Bladder microvascular endothelial cell (primary cell): ENCODE measurements around the gene DNHD1. TPM values are rescaled to one million over a fixed set of nuclear protein-coding genes. Genes with fewer than 3 reads are reported as not detected.

Experiments used
- total RNA-seq: library from RNA; depleted of rRNA; stranded (reverse); fragments of >200 nt; gene quantifications from 2 replicates; pipeline ENCODE4 v1.2.3, GENCODE V29; 2014

The DNHD1 gene, protein sequence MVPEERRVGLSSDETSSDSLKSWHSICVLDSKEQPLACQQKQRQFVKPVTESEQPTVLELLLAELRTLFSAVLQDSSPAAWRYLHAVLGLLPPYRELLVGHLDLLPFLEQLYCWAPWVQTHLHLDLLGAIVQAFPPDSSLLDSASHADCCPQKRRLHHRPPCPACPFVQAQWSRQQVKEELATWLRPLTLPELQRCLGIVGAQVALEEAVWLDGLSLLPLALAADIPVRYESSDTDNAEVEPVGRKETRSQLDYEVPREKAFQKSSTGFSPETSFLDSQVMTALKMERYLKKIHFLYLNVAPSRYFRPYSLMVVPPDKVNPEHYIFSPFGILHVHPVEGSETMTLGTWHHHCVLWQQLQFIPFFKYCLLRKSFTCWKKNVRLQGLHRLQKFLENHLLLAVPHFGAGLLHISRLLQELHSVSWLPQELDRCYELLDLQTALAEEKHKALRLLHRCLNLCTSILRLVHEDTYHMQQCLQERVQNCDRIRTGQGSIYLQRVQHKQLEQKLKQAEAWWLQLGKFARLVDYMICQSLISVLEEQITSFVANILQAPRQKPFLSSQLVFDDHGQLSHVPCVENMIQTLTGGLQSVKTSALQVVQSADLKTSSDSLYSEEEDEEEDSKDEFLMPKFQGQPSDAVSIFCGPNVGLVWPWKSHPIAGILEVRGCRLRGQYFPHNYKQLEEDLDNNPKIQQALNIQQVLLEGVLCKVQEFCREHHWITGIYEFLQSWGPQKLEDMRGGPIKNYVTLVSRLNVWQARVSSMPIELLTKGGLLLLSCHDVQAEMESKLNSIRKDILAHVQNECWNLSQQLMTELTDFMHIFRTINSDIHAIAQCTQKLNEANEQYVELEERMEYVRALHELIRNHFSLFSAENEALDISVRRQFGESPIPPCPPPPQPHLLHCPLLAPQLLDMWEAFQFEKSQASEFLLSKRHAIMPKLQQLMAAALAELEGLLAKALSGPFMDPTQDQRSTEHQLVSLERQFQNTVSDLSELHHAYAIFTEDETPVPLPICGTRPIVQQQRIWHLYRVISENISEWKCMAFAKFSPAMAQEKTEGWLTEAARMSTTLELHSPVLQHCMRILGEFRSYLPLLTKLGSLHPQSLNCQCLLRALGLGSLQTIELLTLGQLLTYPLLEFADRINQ (N-terminal part only)
- total RNA-seq = 1.3 and 4.5 TPM in 2 replicates

DNA sequence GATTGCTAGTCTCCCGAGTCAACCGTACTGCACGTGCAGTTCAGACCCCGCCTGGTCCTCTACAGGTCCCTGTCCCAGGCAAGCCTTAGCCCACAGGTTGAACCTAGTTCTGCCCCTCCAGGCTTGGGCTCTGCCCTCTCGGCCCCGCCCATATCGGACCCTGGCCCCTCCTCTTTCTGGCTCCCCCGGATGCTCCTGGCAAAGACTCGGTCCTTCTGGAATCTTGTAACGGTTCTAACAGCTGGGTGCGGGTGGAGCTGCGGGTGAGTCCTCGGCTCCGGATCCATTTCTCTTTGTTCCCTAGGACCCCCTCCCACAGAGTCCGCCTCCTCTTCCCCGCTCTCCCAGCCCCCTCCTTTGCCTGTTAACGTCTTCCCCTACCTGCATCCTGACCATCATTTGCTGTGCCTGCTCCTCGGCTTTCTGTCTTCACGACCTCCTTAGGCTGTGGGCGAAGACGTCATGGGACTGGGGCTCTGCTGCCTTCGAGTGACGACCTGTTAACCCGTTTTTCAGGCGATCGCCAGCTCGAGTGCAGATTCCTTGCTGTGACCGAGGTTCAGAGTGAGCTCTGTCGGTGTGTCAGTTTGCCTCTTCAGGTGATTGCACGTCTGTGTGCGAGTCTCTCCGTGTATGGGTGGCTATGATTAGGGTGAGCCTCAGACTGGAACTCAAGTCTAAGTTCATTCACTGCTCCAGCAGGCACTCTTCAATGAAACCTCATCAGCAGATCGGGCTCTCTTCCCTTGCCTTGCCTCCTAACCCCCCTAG, at the start of gene DNHD1:
DNHD1 (plus strand) TSS at position 212 of the 771 bp plus-strand sequence. CDS start 936 bp downstream, outside the sequence.

DNA sequence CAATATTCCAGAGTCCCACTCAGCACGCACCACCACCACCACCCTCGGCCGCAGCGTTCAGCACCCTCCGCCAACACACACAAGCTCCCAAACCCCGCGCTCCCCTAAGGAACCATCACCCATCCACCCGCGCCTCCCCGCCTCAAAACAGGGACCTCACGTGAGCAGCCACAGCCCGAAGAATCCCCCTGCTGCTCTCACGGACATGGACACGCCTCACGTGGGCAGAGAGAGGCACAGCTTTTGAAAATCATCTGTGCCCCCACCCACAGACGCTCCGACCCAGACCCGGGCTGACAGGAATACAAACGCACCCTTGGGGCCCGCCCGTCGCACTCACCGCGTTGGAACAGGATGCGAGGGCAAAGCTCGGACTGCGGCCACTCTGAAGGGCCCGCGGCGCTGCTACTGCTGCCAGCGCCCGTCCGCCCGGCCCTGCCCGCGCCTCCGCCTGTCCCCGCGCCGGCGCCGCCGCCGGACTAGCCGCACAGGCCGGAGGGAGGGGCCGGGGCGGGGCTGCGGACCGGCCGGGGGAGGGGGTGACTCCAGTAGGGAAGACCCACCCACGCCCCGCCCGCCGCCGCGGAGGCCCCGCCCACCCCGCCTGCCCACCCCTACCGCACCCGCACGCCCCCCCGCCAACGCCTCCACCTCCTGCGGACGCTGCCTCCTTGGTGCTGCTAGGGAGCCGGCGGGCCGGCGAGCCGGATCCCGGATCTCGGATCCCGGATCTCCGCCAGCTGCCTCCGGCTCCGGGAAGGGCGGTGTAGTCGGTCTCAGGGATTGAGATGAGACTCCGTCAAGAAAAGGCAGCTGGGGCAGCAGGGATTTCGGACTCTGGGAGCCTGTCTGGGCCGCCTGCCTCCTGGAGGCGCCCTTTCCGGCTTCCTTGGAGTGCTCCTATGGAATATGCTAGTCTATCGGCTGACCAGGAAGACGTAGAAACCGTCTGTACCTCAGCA, 23.3 kb upstream of the DNHD1 start, which contains the start of gene TRIM3:
TRIM3 (minus strand) TSS at position 491 of the 962 bp plus-strand sequence. CDS start 8,246 bp downstream, outside the sequence.

DNA sequence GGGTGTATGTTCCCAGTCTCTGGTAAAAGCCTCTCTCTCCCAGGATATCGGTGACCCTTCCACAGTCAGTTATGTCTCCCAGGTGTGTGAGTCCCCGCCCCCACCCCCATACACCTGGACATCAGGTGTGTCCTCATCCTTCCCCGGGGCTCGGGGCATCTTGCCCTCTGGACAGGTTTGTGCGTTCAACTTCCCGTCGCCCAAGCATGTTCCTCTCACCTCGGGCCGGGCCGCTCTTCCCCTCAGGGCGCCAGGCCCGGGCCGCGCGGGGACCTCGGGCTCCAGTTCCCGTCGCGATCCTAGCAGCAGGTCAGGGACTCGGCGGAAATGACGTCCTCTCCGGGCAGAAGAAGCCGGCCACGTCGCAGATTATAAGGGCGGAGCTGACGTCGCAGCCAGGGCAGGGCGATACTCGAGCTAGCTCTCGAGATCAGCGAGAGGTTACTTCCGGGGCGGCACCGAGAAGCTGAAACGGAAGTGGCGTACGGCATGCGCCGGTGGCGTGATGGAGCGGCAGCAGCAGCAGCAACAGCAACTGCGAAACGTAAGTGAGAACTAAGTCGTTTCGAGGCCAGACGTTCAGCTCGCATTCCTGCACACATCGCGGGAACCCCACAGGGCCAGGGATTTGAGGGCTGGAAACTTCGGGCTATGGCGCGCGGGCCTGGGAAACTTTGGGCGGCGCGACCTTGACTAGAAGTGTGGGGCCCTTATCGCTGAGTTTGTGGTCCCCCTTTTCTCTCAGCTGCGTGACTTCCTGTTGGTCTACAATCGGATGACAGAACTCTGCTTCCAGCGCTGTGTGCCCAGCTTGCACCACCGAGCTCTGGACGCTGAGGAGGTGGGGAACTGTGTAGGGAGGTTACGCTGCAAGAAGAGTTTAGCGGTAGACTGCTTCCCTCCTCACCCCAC, 15.8 kb upstream of the DNHD1 start, which contains the start of the genes ARFIP2 and TIMM10B:
ARFIP2 (minus strand) TSS at position 320 of the 912 bp plus-strand sequence. CDS start 910 bp downstream, outside the sequence.
TIMM10B (plus strand) TSS at position 490 of the 912 bp plus-strand sequence; CDS start at position 506, 16 bp downstream.

DNA sequence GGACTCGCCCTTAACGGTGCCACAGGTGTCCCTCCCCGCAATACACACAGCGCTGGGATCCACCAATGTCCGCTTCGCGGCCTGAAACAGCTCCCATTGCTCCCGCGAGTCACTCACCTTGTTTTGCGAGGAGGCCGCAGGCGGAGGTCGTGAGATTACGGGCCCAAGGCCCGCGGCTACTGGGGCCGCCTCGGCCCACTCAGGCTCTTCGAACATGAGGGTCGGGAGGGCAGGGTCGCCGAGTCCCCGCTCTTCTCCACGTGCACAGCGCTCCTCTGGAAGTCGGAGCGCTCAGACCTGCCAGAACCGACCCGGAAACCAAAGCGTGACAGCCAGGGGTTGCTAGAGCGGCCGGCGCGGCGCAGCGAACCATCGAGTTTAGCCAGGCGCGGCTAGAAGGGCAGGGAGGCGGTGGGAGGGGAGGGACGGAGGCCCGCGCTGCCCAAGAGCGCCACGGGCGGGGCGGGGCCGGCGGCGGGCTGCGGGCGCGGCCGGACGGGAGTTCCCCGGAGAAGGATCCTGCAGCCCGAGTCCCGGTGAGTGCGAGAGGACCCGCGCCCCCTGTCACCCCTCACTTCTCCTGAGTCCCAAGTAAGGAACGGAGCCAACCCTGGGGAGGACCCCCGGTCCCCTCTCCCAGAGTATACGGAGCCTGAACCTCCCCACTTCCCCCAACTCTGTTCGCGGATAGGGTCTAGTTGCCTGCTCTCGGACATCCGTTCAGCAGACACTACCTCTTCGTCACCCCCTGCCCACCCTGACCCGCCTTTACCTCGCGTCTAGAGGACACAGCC, 106.4 kb downstream of the DNHD1 start, which contains the start of the genes ILK and RRP8:
ILK (plus strand) TSS at position 488 of the 794 bp plus-strand sequence. CDS start 498 bp downstream, outside the sequence.
RRP8 (minus strand) TSS at position 330 of the 794 bp plus-strand sequence; CDS start at position 216, 114 bp downstream.

DNA sequence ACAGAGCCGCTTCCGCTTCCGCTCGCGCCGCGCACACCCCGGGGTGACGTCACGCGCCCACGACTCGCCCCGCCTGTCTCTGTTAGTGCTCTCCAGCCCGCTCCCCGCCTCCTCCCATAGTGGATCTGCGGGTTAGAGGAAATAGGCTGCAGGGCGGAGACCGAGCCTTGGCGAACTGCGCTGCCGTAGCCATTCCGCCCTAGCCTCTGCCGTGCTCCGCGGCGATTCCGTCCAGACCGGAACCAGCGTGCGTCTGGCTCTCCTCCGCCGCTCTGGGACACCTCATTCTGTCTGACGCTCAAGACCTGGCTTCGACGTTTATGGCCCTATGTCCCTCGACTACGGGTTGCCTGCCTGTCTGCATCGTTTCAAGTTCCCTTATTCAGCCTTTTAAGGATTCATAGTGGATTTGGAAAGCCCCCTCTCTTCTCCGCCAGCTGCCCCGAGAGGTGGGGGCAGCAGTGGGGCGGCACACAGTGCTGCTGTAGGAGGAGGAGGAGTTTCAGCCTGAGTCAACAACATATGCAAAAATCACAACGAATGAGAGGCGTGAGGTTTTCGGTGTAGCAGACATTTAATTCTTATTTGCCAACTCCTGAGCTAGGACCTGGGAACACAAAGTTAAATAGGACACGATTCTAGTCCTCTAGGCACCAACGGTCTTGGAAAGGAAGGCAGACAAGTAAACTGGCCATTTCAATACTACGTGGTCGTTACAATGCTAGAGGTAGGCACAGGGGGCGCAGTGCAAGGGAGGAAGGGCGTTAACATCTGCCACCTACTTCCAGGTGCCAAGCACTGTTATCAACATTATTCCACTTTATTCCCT, 115.3 kb downstream of the DNHD1 start, which contains the start of gene TAF10:
TAF10 (minus strand) TSS at position 4 of the 829 bp plus-strand sequence. CDS start 27 bp downstream, outside the sequence.

DNA sequence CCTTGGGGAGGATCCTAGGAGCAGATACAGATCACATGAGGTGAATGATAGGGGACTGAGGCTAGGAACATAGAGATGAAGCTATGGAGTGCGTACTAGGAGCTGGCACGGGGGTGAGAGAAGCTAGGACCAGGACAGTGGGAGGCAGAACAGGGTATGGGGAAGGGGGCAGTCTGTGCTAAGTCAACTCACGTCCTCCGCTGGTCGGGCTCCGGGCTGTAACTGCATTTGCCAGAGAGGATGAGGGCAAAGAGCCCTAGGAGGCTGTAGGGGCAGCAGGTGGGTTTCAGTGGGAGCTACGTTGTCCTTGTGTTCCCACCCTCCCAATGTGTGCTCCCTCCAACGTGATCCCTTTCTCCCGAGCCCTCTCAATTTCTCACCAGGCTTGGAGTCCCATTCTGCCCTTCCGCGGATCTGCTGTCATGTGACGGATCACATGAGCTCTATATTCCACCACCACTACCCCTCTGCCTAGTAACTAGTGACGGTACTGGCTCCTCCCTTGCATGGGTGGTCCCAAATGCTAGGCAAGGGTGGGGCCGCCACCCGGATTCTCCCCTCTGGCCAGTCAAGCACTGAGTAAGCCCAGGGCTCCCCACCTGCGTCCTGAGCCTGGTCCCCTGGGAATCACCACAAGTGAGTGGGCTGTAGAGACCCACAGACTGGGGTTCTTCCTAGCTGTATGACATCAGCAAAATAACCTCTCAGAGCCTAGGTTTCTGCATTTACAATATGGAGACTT, 122.1 kb downstream of the DNHD1 start, which contains the start of gene TPP1:
TPP1 (minus strand) TSS at position 419 of the 742 bp plus-strand sequence; CDS start at position 397, 22 bp downstream.

Other genes with a start within 250 kb of the DNHD1 start
- 0.13 TPM in 1 of 2 replicates, not detected in the other for gene CCKBR, start 237.4 kb upstream of the DNHD1 start, total RNA-seq
- 66.6 and 182 TPM in 2 replicates for gene CAVIN3, start 176.8 kb upstream of the DNHD1 start, total RNA-seq
- gene SMPD1, start 106.8 kb upstream of the DNHD1 start, total RNA-seq = 12.6 and 28.5 TPM in 2 replicates
- gene APBB1, start 78.2 kb upstream of the DNHD1 start, total RNA-seq = 37.8 and 38.0 TPM in 2 replicates
- 0.32 and 0.57 TPM in 2 replicates for gene HPX, start 56.3 kb upstream of the DNHD1 start, total RNA-seq
- 19.8 and 28.1 TPM in 2 replicates for gene TRIM3, start 23.3 kb upstream of the DNHD1 start, total RNA-seq
- 30.1 and 36.5 TPM in 2 replicates for gene ARFIP2, start 15.9 kb upstream of the DNHD1 start, total RNA-seq
- gene TIMM10B, start 15.8 kb upstream of the DNHD1 start, total RNA-seq = 21.8 and 25.3 TPM in 2 replicates
- 7.1 and 15.1 TPM in 2 replicates for gene RRP8, start 106.3 kb downstream of the DNHD1 start, total RNA-seq
- gene ILK, start 106.5 kb downstream of the DNHD1 start, total RNA-seq = 139 and 265 TPM in 2 replicates
- gene TAF10, start 114.9 kb downstream of the DNHD1 start, total RNA-seq = 22.5 and 46.9 TPM in 2 replicates
- gene TPP1, start 122.1 kb downstream of the DNHD1 start, total RNA-seq = 35.5 and 214 TPM in 2 replicates
- gene DCHS1, start 158.5 kb downstream of the DNHD1 start, total RNA-seq = 20.2 and 92.1 TPM in 2 replicates
- 64.3 and 65.7 TPM in 2 replicates for gene MRPL17, start 186.1 kb downstream of the DNHD1 start, total RNA-seq